Mesendoderm (in vitro differentiated cells): ENCODE measurements around the gene PLCXD3.
A peak's percentile ranks its signal among the peaks of the same experiment; 100 is the strongest.

Experiments used
- DNase-seq: peaks from one replicate; pipeline ENCODE4 v3.0.0; 2013
- H2AK5ac ChIP-seq: 2 replicates; pipeline ENCODE4 v1.6.1; 2013; ENCODE audit warnings: low read length, inconsistent platforms
- H2BK120ac ChIP-seq: 2 replicates; pipeline ENCODE4 v1.6.1; 2013; ENCODE audit warnings: low read depth, mild to moderate bottlenecking, low read length, moderate library complexity, mixed read lengths
- H2BK15ac ChIP-seq: replicated peaks from 2 replicates; pipeline ENCODE4 v1.6.1; 2013; ENCODE audit warnings: low read depth, mild to moderate bottlenecking, moderate library complexity
- H2BK5ac ChIP-seq: 2 replicates; pipeline ENCODE4 v1.6.1; 2013; ENCODE audit warnings: low read length, inconsistent platforms
- H3K18ac ChIP-seq: 2 replicates; pipeline ENCODE4 v1.6.1; 2013; ENCODE audit warnings: mild to moderate bottlenecking, low read length, mixed read lengths
- H3K23ac ChIP-seq: one replicate; pipeline ENCODE4 v1.6.1; 2013; ENCODE audit warnings: low read length
- H3K27ac ChIP-seq: 2 replicates; pipeline ENCODE4 v1.5.1; 2013; ENCODE audit warnings: low read depth, mild to moderate bottlenecking, inconsistent platforms, low read length, moderate library complexity
- H3K27me3 ChIP-seq: 2 replicates; pipeline ENCODE4 v1.6.1; 2013; ENCODE audit warnings: low read length, control low read depth, mild to moderate bottlenecking, inconsistent platforms; ENCODE audit not compliant: insufficient read depth, poor library complexity
- H3K36me3 ChIP-seq: 2 replicates; pipeline ENCODE4 v1.6.1; 2013; ENCODE audit warnings: low read length, inconsistent platforms; ENCODE audit not compliant: control insufficient read depth, insufficient read depth
- H3K4ac ChIP-seq: one replicate; pipeline ENCODE4 v1.6.1; 2013; ENCODE audit warnings: low read depth, mild to moderate bottlenecking, low read length, moderate library complexity
- H3K4me1 ChIP-seq: 2 replicates; pipeline ENCODE4 v1.6.1; 2013; ENCODE audit warnings: low read depth, low read length, inconsistent platforms; ENCODE audit not compliant: control insufficient read depth
- H3K4me2 ChIP-seq: 2 replicates; pipeline ENCODE4 v1.6.1; 2013; ENCODE audit warnings: low read length
- H3K4me3 ChIP-seq: 2 replicates; pipeline ENCODE4 v1.5.1; 2013; ENCODE audit warnings: mild to moderate bottlenecking, low read length
- H3K56ac ChIP-seq: one replicate; pipeline ENCODE4 v1.6.1; 2013; ENCODE audit warnings: low read length
- H3K79me1 ChIP-seq: 2 replicates; pipeline ENCODE4 v1.6.1; 2013; ENCODE audit warnings: low read length, inconsistent platforms
- H3K79me2 ChIP-seq: 2 replicates; pipeline ENCODE4 v1.6.1; 2013; ENCODE audit warnings: mild to moderate bottlenecking, low read length; ENCODE audit not compliant: control insufficient read depth, insufficient read depth
- H3K9ac ChIP-seq: 2 replicates; pipeline ENCODE4 v1.6.1; 2013; ENCODE audit warnings: low read length, inconsistent platforms
- H4K5ac ChIP-seq: one replicate; pipeline ENCODE4 v1.6.1; 2013; ENCODE audit warnings: low read length
- H4K8ac ChIP-seq: one replicate; pipeline ENCODE4 v1.6.1; 2013; ENCODE audit warnings: low read depth, mild to moderate bottlenecking, control low read depth, low read length, moderate library complexity
- WGBS: extraction: QIAGEN DNeasy Blood & Tissue Kit; methylation state at CpG from one replicate; pipeline ENCODE4 v1.1.7; 2013; ENCODE audit warnings: low lambda C conversion rate, missing lambda C conversion rate; ENCODE audit not compliant: insufficient coverage; ENCODE audit errors: extremely low coverage; 5-methylcytosine and 5-hydroxymethylcytosine counted together

Gene PLCXD3

GRCh38 chr5:41539454-41539853 lies 29.1 kb upstream of the PLCXD3 start:
- Histone ChIP-seq H3K9ac (no peak overlapping the region), H2BK5ac (no peak overlapping the region), H2BK15ac (no peak overlapping the region), H4K8ac (no peak overlapping the region), H3K79me1 (no peaks in the 10 kb centered on the region), H3K36me3 (no peaks in the 10 kb centered on the region), H3K4me3 (no peak overlapping the region), H3K18ac (no peak overlapping the region), H2BK120ac (no peak overlapping the region), H3K79me2 (no peaks in the 10 kb centered on the region), H3K4ac (no peak overlapping the region), H3K56ac (no peak overlapping the region), H3K27me3 (no peaks in the 10 kb centered on the region), H3K4me2 (no peak overlapping the region), H4K5ac (no peak overlapping the region), H3K27ac (no peak overlapping the region), H3K23ac (no peak overlapping the region), H3K4me1 (no peaks in the 10 kb centered on the region), H2AK5ac (no peak overlapping the region)
- DNase-seq = no peak
- no CpG with 5 or more reads among the region's 2 CpGs for WGBS

GRCh38 chr5:41537581-41537980 lies 27.2 kb upstream of the PLCXD3 start:
- H2BK120ac ChIP-seq = no peak overlapping the region
- H3K27me3 ChIP-seq = no peaks in the 10 kb centered on the region
- H2AK5ac ChIP-seq = no peak overlapping the region
- no peak overlapping the region for H4K5ac ChIP-seq
- no peak overlapping the region for H4K8ac ChIP-seq
- H3K36me3 ChIP-seq = no peaks in the 10 kb centered on the region
- H3K18ac ChIP-seq = no peak overlapping the region
- no peak overlapping the region for H2BK15ac ChIP-seq
- no peak overlapping the region for H3K23ac ChIP-seq
- WGBS = no CpG with 5 or more reads among the region's 4 CpGs
- DNase-seq = no peak
- no peaks in the 10 kb centered on the region for H3K4me1 ChIP-seq
- H3K4me3 ChIP-seq = no peak overlapping the region
- H3K4me2 ChIP-seq = no peak overlapping the region
- H3K79me1 ChIP-seq = no peaks in the 10 kb centered on the region
- H3K4ac ChIP-seq = no peak overlapping the region
- H3K9ac ChIP-seq = no peak overlapping the region
- no peak overlapping the region for H2BK5ac ChIP-seq
- H3K27ac ChIP-seq = no peak overlapping the region
- H3K79me2 ChIP-seq = no peaks in the 10 kb centered on the region
- H3K56ac ChIP-seq = no peak overlapping the region

- Histone ChIP-seq H3K4me2 (no peak overlapping the region), H3K4ac (no peak overlapping the region), H3K36me3 (no peaks in the 10 kb centered on the region), H2BK120ac (no peak overlapping the region), H4K8ac (no peak overlapping the region), H3K27ac (no peak overlapping the region), H2BK15ac (no peak overlapping the region), H3K9ac (no peak overlapping the region), H2AK5ac (no peak overlapping the region), H3K79me1 (no peaks in the 10 kb centered on the region), H3K4me3 (no peak overlapping the region), H3K27me3 (no peaks in the 10 kb centered on the region), H3K79me2 (no peaks in the 10 kb centered on the region), H3K4me1 (no peaks in the 10 kb centered on the region), H4K5ac (no peak overlapping the region), H3K56ac (no peak overlapping the region), H3K23ac (no peak overlapping the region), H3K18ac (no peak overlapping the region), H2BK5ac (no peak overlapping the region)
- DNase-seq = no peak
- WGBS = no CpG with 5 or more reads among the region's 1 CpG
These were observed 22.1 kb upstream of the PLCXD3 start for GRCh38 chr5:41532485-41532884.

GRCh38 chr5:41527201-41527779 lies 16.9 kb upstream of the PLCXD3 start:
- no peak overlapping the region for H2AK5ac ChIP-seq
- H3K36me3 ChIP-seq = no peaks in the 10 kb centered on the region
- H3K4me3 ChIP-seq = no peak overlapping the region
- H4K8ac ChIP-seq = no peak overlapping the region
- H3K27ac ChIP-seq = no peak overlapping the region
- H3K79me1 ChIP-seq = no peaks in the 10 kb centered on the region
- H3K79me2 ChIP-seq = no peaks in the 10 kb centered on the region
- H2BK5ac ChIP-seq = no peak overlapping the region
- no peak overlapping the region for H4K5ac ChIP-seq
- peak; percentile 88 for DNase-seq
- H3K23ac ChIP-seq = no peak overlapping the region
- H3K4me1 ChIP-seq = peaks cover 2% of the 10 kb centered on the region
- no CpG with 5 or more reads among the region's 5 CpGs for WGBS
- no peak overlapping the region for H3K4ac ChIP-seq
- H2BK15ac ChIP-seq = no peak overlapping the region
- no peak overlapping the region for H3K9ac ChIP-seq
- H2BK120ac ChIP-seq = no peak overlapping the region
- peak overlapping the region; percentile 39 for H3K18ac ChIP-seq
- H3K56ac ChIP-seq = no peak overlapping the region
- H3K27me3 ChIP-seq = no peaks in the 10 kb centered on the region
- no peak overlapping the region for H3K4me2 ChIP-seq

GRCh38 chr5:41526699-41527098 lies 16.3 kb upstream of the PLCXD3 start:
- no peak overlapping the region for H3K4ac ChIP-seq
- H3K4me3 ChIP-seq = no peak overlapping the region
- WGBS = no CpG with 5 or more reads among the region's 4 CpGs
- H2BK5ac ChIP-seq = no peak overlapping the region
- H4K5ac ChIP-seq = no peak overlapping the region
- peak; percentile 43 for DNase-seq
- no peak overlapping the region for H2BK15ac ChIP-seq
- H3K27me3 ChIP-seq = no peaks in the 10 kb centered on the region
- H4K8ac ChIP-seq = no peak overlapping the region
- no peak overlapping the region for H3K9ac ChIP-seq
- no peak overlapping the region for H3K27ac ChIP-seq
- H3K79me2 ChIP-seq = no peaks in the 10 kb centered on the region
- no peak overlapping the region for H3K56ac ChIP-seq
- H3K18ac ChIP-seq = no peak overlapping the region
- no peak overlapping the region for H2AK5ac ChIP-seq
- H3K23ac ChIP-seq = no peak overlapping the region
- H3K4me1 ChIP-seq = peaks cover 2% of the 10 kb centered on the region
- H3K4me2 ChIP-seq = no peak overlapping the region
- no peaks in the 10 kb centered on the region for H3K79me1 ChIP-seq
- no peak overlapping the region for H2BK120ac ChIP-seq
- H3K36me3 ChIP-seq = no peaks in the 10 kb centered on the region

GRCh38 chr5:41524174-41524573 lies 13.8 kb upstream of the PLCXD3 start:
- Histone ChIP-seq H2BK5ac (peak overlapping the region; percentile 57), H3K18ac (peak overlapping the region; percentile 30)
- DNase-seq = peak; percentile 78

More at GRCh38 chr5:41524174-41524573, 13.8 kb upstream of the PLCXD3 start:
- Histone ChIP-seq H3K4me2 (no peak overlapping the region), H4K8ac (no peak overlapping the region), H3K4me3 (no peak overlapping the region), H3K9ac (no peak overlapping the region), H3K79me1 (no peaks in the 10 kb centered on the region), H3K23ac (no peak overlapping the region), H2BK15ac (no peak overlapping the region), H3K4me1 (peaks cover 4% of the 10 kb centered on the region), H3K36me3 (no peaks in the 10 kb centered on the region), H3K27me3 (no peaks in the 10 kb centered on the region), H2BK120ac (no peak overlapping the region), H2AK5ac (no peak overlapping the region), H4K5ac (no peak overlapping the region), H3K56ac (peak overlapping the region; percentile 37), H3K4ac (no peak overlapping the region), H3K27ac (no peak overlapping the region), H3K79me2 (no peaks in the 10 kb centered on the region)
